DMS53 (cell line): ENCODE data around the gene PAK4.
"Not testable (repeated sequence)": the region's sequence is repeated elsewhere in the genome, so short reads cannot be mapped to it uniquely, and the experiment has no call there.

ENCODE experiments used
- DNase-seq: peaks from one replicate; lab custom pipeline; 2025; lab: John Stamatoyannopoulos, UW

Gene PAK4

DNA sequence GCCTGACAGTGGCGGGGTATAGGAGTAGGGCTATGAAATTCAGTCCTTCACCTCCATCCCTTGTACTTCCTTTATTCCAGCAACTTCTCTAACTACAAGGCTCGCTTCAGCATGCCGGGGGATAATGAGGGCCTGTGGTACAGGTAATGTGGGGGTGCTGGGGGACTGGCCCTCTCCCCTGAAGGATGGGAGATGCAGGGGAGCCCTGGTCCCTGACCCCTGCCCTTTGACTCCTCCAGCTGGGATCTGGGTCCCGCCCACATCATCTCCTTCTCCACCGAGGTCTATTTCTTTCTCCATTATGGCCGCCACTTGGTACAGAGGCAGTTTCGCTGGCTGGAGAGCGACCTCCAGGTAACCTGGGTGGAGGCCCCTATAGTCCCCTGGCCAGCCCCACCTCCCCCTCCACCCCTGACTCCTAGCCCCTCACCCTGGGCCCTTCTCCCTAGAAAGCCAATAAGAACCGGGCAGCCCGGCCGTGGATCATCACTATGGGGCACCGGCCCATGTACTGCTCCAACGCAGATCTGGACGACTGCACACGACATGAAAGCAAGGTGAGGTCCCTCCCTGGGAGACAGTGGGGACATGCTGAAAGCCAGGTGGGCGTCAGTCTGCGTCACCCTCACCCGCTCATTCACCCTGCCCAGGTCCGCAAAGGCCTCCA is 25.0 kb upstream of the PAK4 start:
- DNase-seq = no peak

DNA sequence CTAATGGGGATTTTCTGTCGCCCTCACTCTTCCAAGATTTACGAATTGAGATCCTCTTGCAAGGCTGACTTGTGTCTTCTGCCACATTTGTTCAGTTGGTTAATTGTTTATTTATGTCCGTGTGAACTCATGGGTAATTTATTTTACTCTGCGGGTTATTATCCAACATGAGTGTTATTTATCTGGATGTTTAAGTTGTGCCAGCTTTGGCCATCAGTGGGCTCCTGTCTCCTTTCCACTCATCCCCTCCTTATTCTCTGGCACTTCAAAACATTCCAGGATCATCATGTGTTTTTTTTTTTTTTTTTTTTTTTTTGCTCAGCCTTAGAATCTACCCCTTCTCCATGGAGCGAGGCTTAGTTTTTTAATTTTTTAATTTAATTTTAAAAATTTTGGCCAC is 22.4 kb upstream of the PAK4 start:
- no peak for DNase-seq

DNA sequence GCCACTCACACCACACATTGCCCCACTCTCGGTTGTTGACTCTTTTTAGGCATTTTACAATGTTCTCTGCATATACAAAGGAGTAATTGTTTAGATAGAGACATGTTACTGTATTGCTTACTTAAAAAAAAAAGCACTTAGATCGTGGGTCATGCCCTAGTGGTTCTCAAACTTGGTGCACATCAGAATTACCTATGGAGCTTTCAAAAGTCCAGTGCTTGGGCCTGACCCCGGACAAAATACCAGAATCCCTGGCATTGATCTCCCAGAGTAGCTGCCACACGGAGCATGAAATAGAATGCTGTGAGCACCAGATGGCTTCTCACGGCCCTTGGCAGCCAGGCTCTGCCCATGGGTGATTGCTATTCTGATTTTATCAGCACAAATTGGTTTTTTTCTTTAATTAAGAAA is 21.4 kb upstream of the PAK4 start:
- DNase-seq = no peak

DNA sequence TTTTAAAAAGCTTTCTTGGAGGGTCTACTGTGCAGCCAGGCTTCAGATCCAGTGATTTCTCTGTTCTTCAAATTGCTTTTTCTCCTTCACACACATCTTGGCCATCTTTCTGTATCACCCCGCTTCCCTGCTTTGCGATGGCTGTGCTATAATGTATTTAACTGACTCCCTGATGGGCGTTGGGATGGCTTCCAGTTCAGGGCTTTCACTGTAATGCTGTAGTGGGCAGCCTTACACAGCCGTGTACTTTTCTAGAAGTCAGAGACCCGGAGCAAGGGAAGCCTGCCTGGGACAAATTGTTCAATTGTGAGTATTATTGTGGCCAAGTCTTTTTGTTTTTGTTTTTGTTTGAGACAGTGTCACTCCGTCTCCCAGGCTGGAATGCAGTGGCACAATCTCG is 19.4 kb upstream of the PAK4 start:
- no peak for DNase-seq

DNA sequence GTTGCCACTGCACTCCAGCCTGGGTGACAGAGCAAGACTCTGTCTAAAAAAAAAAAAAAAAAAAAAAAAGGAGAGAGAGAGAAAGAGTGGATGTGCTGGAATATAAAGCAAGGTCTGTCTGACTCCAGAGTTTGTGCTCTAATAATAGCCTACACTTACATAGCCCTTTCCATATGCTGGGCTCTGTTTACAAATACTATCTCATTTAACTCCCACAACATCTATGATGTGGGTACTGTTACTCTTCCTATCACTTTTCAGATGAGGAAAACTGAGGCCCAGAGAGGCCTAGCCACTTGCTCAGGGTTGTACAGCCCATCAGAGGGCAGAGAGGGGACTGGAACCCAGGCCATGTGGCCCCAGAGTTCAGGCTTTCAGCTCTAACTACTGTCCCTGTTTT is 15.9 kb upstream of the PAK4 start:
- DNase-seq = no peak

DNA sequence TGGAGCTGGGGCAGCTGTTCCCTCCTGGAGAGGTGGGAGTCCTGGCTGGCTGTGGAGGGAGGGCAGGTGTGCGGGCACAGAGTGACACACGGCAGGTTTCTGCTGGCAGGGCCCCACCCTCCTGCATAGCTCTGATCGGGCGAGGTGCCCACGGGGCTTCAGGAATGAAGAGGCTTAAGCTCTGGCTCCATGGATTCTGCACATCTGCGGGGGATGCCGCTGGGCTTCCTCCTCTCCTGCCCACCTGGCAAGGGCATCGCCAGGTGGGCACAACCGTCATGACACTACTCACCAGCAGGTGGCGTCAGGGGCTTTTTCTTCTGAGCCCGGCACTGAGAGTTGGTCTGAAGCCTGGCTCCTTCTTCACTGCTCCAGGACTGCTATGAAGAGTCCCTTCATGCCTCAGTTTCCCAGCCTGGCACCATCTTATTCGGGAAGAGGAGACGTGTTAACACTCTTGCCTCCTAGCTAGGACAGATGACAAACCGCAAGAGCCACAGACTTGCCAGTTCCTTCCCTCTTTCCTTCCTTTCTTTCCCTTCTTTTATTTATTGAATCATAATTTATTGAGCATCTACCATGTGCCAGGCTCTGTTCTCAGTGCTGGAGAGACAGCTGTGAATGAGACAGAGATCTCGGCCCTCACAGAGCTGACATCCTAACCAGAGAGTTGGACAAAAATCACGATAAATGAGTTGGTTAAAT is 15.2 kb upstream of the PAK4 start:
- peak; percentile 81 for DNase-seq

DNA sequence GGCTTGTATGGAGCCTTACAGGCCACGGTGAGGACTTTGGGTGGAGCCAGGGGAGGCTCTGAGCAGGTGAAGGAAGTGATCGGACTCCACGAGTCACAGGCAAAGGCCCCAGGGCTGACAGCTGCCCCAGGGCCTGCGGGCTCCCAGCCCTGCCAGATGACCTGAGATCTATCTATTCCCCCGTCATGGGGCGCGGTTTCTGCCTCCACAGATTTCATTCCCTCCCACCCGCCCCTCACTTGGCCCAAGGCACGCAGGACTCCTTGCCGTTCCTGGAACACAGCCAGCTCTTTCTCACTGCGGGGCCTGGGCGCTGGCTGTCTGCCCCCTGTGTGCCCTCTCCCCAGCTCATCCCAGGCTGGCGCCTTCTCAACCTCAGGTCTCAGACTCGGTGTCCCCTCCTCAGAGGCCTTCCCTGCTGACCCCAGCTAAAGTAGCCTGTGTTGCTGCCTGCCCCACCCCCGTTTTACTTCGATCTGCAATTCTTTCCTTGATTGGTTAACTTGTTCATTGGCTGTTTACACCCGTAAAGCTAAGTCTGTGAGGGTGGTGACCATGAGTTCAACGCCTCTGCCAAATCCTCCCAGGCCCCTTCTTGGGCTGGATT is 13.9 kb upstream of the PAK4 start:
- peak; percentile 68 for DNase-seq

DNA sequence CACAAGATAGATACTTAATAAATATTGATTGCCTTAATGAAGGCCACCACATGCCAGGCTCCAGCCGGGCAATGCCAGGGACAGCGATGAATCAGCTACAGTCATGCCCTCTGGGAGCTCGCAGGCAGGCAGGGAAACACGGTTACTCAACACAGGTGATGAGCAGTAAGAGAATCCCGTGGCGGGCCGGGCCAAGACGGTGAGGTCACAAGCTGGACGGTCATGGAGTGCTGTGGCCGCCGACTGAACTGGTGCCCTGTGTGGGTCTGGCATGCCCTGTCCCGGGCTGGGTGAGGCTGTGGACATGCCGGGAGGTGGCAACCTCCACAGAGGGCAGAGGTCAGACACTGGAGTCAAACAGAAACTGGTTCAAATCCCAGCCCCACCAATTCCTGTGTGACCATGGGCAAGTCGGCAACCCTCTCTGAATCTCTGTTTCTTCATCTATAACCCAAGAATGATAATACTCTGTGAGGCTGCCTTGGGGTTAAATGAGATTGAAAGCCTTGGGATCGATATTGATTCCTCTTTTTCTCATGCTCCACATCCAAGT is 13.2 kb upstream of the PAK4 start:
- peak; percentile 38 for DNase-seq

DNA sequence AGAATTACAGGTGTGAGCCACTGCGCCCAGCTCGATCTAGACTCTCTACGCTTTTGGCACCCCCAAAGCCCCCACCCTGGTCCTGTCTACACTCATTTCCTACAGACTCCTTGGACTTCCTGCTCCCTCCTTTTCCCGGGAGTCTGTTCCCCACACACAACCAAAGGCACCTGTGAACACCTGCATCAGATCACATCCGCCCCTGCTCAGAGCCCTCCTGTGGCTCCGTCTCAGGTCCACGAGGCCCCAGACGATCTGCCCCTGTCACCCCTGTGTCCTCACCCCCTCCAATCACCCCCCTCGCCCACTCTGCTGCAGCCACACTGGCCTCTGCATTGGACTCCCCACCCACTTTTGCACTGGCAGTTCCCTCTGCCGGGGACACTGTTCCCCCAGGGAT is 12.4 kb upstream of the PAK4 start:
- DNase-seq = no peak

DNA sequence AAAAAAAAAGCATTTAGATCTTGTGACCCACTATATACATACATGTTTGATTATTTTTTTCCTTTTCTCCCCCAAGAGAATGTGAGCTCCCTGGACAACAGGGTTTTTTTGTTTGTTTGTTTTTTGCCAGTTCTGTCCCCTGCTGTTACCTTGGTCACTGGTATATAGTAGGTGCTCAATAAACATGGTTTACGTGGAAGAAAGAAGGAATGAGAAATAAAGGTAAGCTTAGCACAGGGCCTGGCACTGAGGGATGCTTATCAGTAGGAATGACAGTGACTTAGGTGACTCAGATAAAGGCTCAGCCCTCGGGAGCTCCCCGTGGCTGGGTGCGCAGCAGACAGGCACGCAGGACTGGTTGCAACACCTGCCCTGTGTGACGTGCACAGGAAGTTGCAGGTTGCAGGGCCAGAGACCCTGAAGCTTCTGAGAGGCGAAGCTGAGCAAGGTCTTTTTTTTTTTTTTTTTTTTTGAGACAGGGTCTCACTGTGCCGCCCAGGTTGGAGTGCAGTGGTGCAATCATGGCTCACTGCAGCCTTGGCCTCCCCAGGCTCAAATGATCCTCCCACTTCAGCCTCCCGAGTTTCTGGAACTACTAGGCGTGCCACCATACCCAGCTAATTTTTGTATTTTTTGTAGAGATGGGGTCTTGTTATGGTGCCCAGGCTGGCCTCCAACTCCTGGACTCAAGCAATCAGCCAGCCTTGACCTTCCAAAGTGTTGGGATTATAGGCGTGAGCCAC is 10.3 kb upstream of the PAK4 start:
- no peak for DNase-seq

DNA sequence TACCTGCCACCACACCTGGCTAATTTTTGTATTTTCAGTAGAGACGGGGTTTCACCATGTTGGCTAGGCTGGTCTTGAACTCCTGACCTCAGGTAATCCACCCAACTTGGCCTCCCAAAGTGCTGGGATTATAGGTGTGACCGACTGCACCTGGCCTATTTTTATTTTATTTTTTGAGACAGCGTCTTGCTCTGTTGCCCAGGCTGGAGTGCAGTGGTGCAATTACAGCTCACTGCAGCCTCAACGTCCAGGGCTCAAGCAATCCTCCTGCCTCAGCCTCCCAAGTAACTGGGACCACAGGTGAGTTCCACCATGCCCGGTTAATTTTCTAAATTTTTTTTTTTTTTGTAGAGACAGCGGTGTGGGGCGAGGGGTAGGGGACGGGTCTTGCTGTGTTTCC is 8.6 kb upstream of the PAK4 start:
- not testable (repeated sequence) for DNase-seq

DNA sequence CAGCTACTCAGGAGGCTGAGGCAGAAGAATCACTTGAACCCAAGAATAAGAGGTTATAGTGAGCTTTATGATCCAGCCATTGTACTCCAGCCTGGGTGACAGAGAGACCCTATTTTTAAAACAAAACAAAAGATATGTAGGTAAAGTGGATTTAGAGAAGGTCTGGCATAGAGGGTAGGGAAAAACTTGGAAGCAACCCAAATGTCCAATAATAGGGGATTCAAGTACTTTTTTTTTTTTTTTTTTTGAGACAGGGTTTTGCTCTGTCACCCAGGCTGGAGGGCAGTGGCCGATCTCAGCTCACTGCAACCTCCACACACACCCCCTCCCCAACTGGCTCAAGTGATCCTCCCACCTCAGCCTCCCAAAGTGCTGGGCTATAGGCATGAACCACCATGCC is 5.8 kb upstream of the PAK4 start:
- no peak for DNase-seq

DNA sequence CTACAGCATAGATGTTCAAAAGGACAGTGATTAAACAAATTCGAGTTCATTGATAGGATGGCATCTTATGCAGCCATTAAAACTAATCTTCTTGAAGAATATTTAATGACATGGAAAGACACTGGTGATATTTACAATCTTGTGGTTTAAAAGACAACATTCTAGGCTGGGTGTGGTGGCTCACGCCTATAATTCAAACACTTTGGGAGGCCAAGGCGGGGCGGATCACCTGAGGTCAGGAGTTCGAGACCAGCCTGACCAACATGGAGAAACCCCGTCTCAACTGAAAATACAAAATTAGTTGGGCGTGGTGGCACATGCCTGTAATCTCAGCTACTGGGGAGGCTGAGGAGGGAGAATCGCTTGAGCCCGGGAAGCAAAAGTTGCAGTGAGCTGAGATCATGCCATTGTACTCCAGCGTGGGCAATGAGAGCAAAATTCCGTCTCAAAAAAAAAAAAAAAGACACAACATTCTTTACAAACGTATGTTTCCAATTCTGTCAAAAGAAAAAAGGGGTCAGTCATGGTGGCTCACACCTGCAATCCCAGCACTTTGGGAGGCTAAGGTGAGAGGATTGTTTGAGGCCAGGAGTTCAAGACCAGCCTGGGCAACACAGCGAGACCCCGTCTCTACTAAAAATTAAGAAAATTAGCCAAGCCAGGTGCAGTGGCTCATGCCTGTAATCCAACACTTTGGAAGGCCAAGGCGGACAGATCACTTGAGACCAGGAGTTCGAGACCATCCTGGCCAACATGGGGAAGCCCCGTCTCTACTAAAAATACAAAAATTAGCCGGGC is 2.5 kb upstream of the PAK4 start:
- DNase-seq = no peak

DNA sequence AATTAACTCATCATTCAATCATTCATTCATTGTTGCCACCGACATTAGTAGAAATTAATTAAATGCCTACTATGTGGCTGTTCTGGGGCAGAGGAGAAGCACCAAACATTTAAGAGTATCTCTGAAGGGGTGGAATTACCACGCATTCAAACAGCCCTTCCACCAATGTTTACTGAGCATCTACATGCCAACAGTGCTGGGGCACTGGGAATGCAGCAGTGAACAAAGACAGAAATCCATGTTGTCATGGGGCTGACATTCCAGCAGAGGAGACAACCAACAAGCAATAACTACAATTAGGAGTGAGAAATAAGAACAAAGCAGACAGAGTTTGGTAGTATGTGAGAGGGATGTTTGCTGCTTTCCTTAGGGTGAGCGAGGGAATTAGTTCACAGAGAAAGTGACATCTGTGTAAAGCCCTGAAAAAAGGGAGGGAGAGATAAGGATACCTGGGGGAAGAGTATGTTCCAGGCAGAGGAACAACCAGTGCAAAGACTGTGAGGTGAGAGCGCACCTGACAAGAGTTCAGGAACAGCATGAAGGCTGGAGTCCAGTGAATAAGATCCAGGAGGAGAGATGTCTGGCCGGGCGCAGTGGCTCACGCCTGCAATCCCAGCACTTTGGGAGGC is 1.3 kb upstream of the PAK4 start:
- DNase-seq = peak; percentile 29

DNA sequence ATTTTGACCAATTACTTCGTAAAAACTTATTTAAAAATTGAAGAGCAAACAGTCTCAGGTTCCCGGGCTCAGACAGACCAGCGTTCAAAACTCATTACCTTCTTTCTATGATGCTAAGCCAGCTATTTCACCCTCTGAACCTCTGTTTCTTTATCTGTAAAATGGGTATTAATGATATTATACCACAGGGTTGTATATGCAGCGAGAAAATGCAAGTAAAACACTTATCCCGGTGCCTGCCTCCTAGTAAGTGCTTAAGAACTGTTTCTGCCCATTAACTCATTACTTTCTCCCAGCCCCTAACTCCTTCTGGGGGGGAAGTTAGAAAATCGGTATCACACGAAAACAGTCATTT is 410 bp upstream of the PAK4 start:
- no peak for DNase-seq

DNA sequence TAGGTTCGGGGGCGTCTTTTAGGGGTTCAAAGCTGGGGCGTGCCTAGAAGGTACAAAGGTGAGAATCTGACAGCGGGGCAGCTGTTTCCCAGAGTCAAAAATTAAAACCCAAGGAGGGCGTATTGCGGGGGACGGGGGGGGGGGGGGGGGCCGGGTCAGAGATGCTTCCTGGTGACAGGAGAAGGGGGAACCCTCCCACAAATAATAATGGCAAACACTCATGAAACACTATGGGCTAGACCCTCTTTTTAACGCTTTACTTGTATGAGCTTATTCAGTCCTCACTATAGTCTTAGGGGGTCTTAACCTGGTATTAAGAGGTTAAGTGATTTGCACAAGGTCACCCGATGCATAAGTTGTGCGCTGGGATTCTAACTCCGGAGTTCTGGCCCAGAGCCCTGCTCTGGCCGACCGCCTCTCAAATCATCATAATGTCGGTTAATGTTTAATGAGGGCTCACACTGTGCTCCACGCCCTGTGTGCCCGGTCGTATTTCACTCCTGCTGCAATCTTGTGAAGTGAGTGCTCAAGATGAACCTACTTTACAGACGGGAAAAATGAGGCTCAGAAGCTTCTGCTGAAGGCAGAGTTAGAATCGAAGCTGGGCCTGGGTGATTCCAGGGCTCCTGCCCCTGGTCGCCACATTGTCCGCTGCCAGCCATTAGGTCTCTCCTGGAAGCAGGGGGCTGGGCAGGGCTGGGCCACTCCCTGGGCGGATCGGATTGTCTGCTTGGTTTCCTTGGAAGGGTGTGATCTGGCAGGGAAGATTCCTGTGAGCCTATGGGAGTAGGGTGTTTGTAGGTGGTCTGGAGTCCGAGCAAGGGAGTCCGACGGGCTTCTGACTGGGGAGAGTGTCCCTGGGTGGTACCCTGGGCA is 964 bp downstream of the PAK4 start:
- peak; percentile 94 for DNase-seq

DNA sequence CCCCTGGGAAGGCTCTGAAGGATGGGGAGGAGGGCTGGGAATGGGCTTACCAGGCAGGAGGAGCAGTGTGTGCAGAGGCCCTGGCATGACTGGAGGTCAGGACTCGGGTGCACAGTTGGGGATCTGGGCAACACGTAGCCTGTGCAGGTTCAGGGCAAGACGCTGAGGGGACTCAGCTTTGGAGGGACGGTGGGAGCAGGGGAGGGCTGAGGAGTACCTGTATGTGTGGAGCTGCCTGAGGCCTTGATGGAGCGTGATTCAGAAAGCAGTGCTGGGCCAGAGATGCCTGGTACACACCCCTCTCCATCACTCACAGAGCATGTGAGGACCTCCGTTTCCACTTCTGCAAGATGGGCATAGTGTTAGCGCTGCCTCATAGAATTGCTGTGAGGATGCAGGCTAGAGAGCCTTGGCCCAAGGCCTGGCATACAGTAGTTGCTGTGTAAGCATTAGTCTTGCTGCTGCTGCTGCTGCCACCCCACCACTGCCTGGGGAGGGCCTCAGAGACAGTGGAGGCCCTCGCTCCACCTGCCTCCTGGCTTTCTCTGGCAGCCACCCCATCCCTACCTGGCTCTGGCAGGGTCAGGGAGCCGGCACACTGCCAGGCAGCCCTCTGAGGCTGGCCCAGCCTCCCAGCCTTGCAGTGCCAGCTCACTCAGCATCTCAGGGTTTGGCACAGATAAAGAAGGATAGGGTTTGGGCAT is 2.4 kb downstream of the PAK4 start:
- DNase-seq = no peak

DNA sequence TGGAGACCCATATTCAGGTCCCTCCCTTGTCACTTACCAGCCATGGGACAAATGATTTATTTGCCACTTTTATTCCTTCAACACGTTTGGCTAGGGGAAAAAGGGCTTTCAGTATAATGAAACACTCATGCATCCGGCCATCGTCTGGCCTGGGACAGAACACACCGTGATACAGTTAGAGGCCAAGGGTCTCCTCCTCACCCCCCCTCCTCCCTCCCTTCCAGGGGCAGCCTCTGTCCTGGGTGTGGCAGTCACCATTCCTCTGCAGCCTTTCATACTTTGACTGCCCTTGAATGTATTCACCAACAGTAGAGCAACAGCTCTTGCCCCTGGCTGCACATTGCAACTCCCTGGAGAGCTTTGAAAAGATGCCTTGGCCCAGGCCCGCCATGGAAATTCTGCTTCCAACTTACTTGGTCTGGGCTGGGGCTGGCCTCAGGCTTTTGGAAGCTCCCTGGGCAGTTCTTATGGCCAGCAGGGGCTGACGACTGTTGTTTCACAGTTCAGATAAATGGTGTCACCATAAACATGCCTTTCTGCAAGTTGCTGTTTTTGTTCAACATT is 3.0 kb downstream of the PAK4 start:
- no peak for DNase-seq

DNA sequence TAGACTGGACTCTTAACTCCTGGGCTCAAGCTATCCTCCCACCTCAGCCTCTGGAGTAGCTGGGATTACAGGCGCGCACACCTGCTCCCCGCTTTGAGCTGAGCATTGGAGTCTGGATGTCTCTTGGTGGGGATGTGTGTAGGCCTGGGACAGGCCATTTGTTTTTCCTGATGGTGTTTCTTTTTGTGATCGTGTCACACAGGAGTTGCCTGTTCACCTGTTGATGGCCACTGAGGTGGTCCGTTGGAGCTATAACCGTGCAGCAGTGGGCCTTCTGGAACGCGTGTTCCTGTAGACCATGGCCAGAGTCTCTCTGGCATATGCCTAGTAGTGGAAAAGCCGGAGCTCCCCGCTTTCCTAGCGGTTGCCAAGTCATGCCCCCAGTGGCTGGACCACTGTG is 3.5 kb downstream of the PAK4 start:
- DNase-seq = no peak
